HEK293 (cell line): ENCODE measurements around the gene ANKRD28.

Experiments
- BCL11A ChIP-seq: fragments of 450-650 bp; formaldehyde crosslinking; IDR thresholded peaks from 2 replicates; pipeline ENCODE4 v1.5.1; 2016; ENCODE audit warnings: low read depth, missing biosample characterization, missing genetic modification characterization
- BCL6B ChIP-seq: fragments of 450-650 bp; formaldehyde crosslinking; IDR thresholded peaks from 2 replicates; pipeline ENCODE4 v1.5.1; 2017; ENCODE audit warnings: missing biosample characterization, missing genetic modification characterization
- IKZF3 ChIP-seq: fragments of 450-650 bp; IDR thresholded peaks from 2 replicates; pipeline ENCODE4 v1.5.0; 2018; ENCODE audit warnings: missing biosample characterization, mild to moderate bottlenecking, missing genetic modification characterization, moderate library complexity
- INSM2 ChIP-seq: fragments of 450-650 bp; formaldehyde crosslinking; IDR thresholded peaks from 2 replicates; pipeline ENCODE4 v1.5.1; 2016; ENCODE audit warnings: missing biosample characterization, missing genetic modification characterization
- MEIS1 ChIP-seq: sonication (generic); formaldehyde crosslinking; IDR thresholded peaks from 2 replicates; pipeline ENCODE4 v1.8.1; 2022; ENCODE audit warnings: missing genetic modification reagents, mild to moderate bottlenecking, borderline replicate concordance
- PRDM10 ChIP-seq: fragments of 450-650 bp; formaldehyde crosslinking; IDR thresholded peaks from 2 replicates; pipeline ENCODE4 v1.5.1; 2016; ENCODE audit warnings: missing biosample characterization, missing genetic modification characterization
- PRDM6 ChIP-seq: fragments of 450-650 bp; formaldehyde crosslinking; IDR thresholded peaks from 2 replicates; pipeline ENCODE4 v1.5.1; 2017; ENCODE audit warnings: missing biosample characterization, missing genetic modification characterization
- SP2 ChIP-seq: fragments of 450-650 bp; formaldehyde crosslinking; IDR thresholded peaks from 2 replicates; pipeline ENCODE4 v1.5.1; 2016; ENCODE audit warnings: missing biosample characterization, missing genetic modification characterization
- YY1 ChIP-seq: fragments of 450-650 bp; formaldehyde crosslinking; IDR thresholded peaks from 2 replicates; pipeline ENCODE4 v1.5.1; 2018; ENCODE audit warnings: missing biosample characterization, missing genetic modification characterization
- ZEB2 ChIP-seq: fragments of 450-650 bp; formaldehyde crosslinking; IDR thresholded peaks from 2 replicates; pipeline ENCODE4 v1.5.1; 2016; ENCODE audit warnings: missing biosample characterization, missing genetic modification characterization
- ZFP41 ChIP-seq: fragments of 450-650 bp; formaldehyde crosslinking; IDR thresholded peaks from 2 replicates; pipeline ENCODE4 v1.5.1; 2016; ENCODE audit warnings: missing biosample characterization, missing genetic modification characterization, borderline replicate concordance
- ZNF132 ChIP-seq: fragments of 450-650 bp; formaldehyde crosslinking; IDR thresholded peaks from 2 replicates; pipeline ENCODE4 v1.5.1; 2017; ENCODE audit warnings: missing biosample characterization, missing genetic modification characterization, borderline replicate concordance
- ZNF138 ChIP-seq: fragments of 450-650 bp; formaldehyde crosslinking; IDR thresholded peaks from 2 replicates; pipeline ENCODE4 v1.5.1; 2016; ENCODE audit warnings: missing biosample characterization, missing genetic modification characterization, borderline replicate concordance
- ZNF19 ChIP-seq: fragments of 450-650 bp; formaldehyde crosslinking; IDR thresholded peaks from 2 replicates; pipeline ENCODE4; 2016; ENCODE audit warnings: missing biosample characterization, missing genetic modification characterization, low read depth
- ZNF248 ChIP-seq: fragments of 450-650 bp; formaldehyde crosslinking; IDR thresholded peaks from 2 replicates; pipeline ENCODE4 v1.5.1; 2017; ENCODE audit warnings: missing biosample characterization, missing genetic modification characterization
- ZNF366 ChIP-seq: fragments of 450-650 bp; formaldehyde crosslinking; conservative IDR thresholded peaks from 2 replicates; pipeline ENCODE4 v1.5.1; 2016; ENCODE audit warnings: missing biosample characterization, missing genetic modification characterization
- ZNF398 ChIP-seq: fragments of 450-650 bp; formaldehyde crosslinking; IDR thresholded peaks from 2 replicates; pipeline ENCODE4 v1.5.1; 2017; ENCODE audit warnings: missing biosample characterization, missing genetic modification characterization
- ZNF549 ChIP-seq: fragments of 450-650 bp; IDR thresholded peaks from 2 replicates; pipeline ENCODE4 v1.5.1; 2018; ENCODE audit warnings: missing biosample characterization, missing genetic modification characterization, mild to moderate bottlenecking, inconsistent platforms, moderate library complexity
- ZNF629 ChIP-seq: fragments of 450-650 bp; formaldehyde crosslinking; IDR thresholded peaks from 2 replicates; pipeline ENCODE4 v1.5.1; 2017; ENCODE audit warnings: missing biosample characterization, missing genetic modification characterization
- ZNF701 ChIP-seq: fragments of 450-650 bp; formaldehyde crosslinking; IDR thresholded peaks from 2 replicates; pipeline ENCODE4 v1.5.1; 2016; ENCODE audit warnings: missing biosample characterization, missing genetic modification characterization
- ZNF707 ChIP-seq: fragments of 450-650 bp; formaldehyde crosslinking; IDR thresholded peaks from 2 replicates; pipeline ENCODE4 v1.5.1; 2016; ENCODE audit warnings: missing biosample characterization, missing genetic modification characterization
- ZNF777 ChIP-seq: fragments of 450-650 bp; formaldehyde crosslinking; IDR thresholded peaks from 2 replicates; pipeline ENCODE4 v1.5.1; 2017; ENCODE audit warnings: missing biosample characterization, missing genetic modification characterization, borderline replicate concordance
- ZNF785 ChIP-seq: fragments of 450-650 bp; formaldehyde crosslinking; IDR thresholded peaks from 2 replicates; pipeline ENCODE4 v1.5.1; 2016; ENCODE audit warnings: missing biosample characterization, missing genetic modification characterization
- ZNF843 ChIP-seq: fragments of 450-650 bp; formaldehyde crosslinking; IDR thresholded peaks from 2 replicates; pipeline ENCODE4 v1.5.1; 2016; ENCODE audit warnings: missing biosample characterization, missing genetic modification characterization
- TF ChIP-seq, protein P1 (sequence below): fragments of 450-650 bp; IDR thresholded peaks from 2 replicates; pipeline ENCODE4 v1.5.1; 2018; ENCODE audit warnings: missing biosample characterization, mild to moderate bottlenecking, missing genetic modification characterization
- TF ChIP-seq, protein P2 (sequence below): fragments of 450-650 bp; formaldehyde crosslinking; IDR thresholded peaks from 2 replicates; pipeline ENCODE4 v1.5.1; 2016; ENCODE audit warnings: missing biosample characterization, missing genetic modification characterization

ANKRD28 gene

DNA sequence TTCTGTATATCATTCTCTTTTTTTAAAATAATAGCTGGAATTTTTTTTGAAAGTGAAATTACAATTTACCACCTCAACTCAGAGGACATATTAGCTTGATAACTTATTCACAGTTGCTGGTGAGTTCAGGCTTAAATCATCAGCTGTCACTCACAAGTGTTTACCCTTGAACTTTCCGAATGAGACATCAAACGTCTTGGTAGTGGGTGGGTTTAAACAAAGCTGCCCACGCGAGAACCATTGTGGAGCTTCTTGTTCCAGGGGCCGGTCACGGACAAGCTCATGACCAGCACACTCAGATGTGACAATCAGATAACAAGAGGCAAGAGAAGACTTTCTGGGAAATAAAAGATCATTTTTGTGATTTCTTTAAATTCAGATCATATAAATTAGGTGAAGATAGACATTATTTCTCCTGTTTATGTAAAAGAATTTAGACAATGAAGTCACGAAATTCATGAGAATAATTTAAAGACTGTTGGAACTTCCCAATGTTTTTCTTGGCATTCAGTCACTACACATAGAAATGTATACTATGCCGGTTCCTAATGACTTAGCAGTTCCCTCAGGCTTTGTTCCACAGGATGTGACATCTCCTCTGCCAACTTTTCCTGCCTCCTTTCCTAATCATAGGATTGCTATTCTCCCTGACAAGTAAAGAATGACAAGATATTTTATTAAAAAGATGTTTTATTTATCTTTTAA lies 167.0 kb downstream of the ANKRD28 start (continued):
- TF ChIP-seq ZEB2 (tag by site-specific recombination) (peak; percentile 43; the same call in 1 of the 2 replicates), YY1 (tag by site-specific recombination) (no peak), ZNF398 (tag by site-specific recombination) (no peak), ZNF843 (tag by site-specific recombination) (peak; percentile 48; the same call in 1 of the 2 replicates), BCL6B (tag by site-specific recombination) (no peak), ZNF701 (tag by site-specific recombination) (no peak), PRDM10 (tag by site-specific recombination) (peak; percentile 92), ZNF785 (tag by site-specific recombination) (no peak), ZNF366 (tag by site-specific recombination) (no peak), MEIS1 (CRISPR knock-in tag) (peak; percentile 47; the same call in 1 of the 2 replicates), ZNF248 (tag by site-specific recombination) (no peak), IKZF3 (tag by site-specific recombination) (peak; percentile 76), BCL11A (tag by site-specific recombination) (no peak), ZNF132 (no peak), ZNF549 (tag by site-specific recombination) (no peak), SP2 (tag by site-specific recombination) (0 out of 2 replicates have a peak, but pooled peaks have one; percentile 32), PRDM6 (tag by site-specific recombination) (peak; percentile 86), ZNF707 (tag by site-specific recombination) (no peak), ZNF19 (no peak), ZNF777 (tag by site-specific recombination) (no peak), INSM2 (tag by site-specific recombination) (peak; percentile 95), ZFP41 (tag by site-specific recombination) (no peak), ZNF629 (peak; percentile 80), ZNF138 (tag by site-specific recombination) (no peak)
- TF ChIP-seq, protein P1, sequence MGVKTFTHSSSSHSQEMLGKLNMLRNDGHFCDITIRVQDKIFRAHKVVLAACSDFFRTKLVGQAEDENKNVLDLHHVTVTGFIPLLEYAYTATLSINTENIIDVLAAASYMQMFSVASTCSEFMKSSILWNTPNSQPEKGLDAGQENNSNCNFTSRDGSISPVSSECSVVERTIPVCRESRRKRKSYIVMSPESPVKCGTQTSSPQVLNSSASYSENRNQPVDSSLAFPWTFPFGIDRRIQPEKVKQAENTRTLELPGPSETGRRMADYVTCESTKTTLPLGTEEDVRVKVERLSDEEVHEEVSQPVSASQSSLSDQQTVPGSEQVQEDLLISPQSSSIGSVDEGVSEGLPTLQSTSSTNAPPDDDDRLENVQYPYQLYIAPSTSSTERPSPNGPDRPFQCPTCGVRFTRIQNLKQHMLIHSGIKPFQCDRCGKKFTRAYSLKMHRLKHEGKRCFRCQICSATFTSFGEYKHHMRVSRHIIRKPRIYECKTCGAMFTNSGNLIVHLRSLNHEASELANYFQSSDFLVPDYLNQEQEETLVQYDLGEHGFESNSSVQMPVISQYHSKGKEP (tag by site-specific recombination): peak; percentile 39; the same call in 1 of the 2 replicates
- TF ChIP-seq, protein P2, sequence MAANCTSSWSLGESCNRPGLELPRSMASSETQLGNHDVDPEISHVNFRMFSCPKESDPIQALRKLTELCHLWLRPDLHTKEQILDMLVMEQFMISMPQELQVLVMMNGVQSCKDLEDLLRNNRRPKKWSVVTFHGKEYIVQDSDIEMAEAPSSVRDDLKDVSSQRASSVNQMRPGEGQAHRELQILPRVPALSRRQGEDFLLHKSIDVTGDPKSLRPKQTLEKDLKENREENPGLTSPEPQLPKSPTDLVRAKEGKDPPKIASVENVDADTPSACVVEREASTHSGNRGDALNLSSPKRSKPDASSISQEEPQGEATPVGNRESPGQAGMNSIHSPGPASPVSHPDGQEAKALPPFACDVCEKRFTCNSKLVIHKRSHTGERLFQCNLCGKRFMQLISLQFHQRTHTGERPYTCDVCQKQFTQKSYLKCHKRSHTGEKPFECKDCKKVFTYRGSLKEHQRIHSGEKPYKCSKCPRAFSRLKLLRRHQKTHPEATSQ (tag by site-specific recombination): no peak
